Uterus (tissue), 4 donors: ENCODE data around the gene NRXN2. TPM values are rescaled to one million over a fixed set of nuclear protein-coding genes. Genes with fewer than 3 reads are reported as not detected.
"Not testable (repeated sequence)": the region's sequence is repeated elsewhere in the genome, so short reads cannot be mapped to it uniquely, and the experiment has no call there.

Source experiments
- DNase-seq, 2 donors: peaks; one replicate each; pipeline ENCODE4 v3.0.0-alpha.2; 2019 to 2020
- H3K27ac ChIP-seq, 2 donors: fragments of 200-600 bp; sonication (generic); 1 replicate in 1 of 2; 2 replicates in 1 of 2; pipeline ENCODE4 v1.5.1; 2016 to 2018
- H3K27me3 ChIP-seq, 2 donors: fragments of 200-600 bp; sonication (generic); one replicate each; pipeline ENCODE4 v1.5.1; 2018 to 2019; ENCODE audit warnings: control low read depth in 1 of 2
- H3K36me3 ChIP-seq, 2 donors: fragments of 200-600 bp; sonication (generic); one replicate each; pipeline ENCODE4 v1.5.1; 2019; ENCODE audit warnings: control low read depth in 1 of 2
- H3K4me1 ChIP-seq, 2 donors: fragments of 200-600 bp; sonication (generic); one replicate each; pipeline ENCODE4 v1.5.1; 2018 to 2019; ENCODE audit warnings: control low read depth in 1 of 2
- H3K4me3 ChIP-seq, 2 donors: fragments of 200-600 bp; sonication (generic); 1 replicate in 1 of 2; 2 replicates in 1 of 2; pipeline ENCODE4 v1.5.1; 2018 to 2019; ENCODE audit warnings: mild to moderate bottlenecking in 1 of 2
- H3K9me3 ChIP-seq, 2 donors: fragments of 200-600 bp; sonication (generic); one replicate each; pipeline ENCODE4 v1.5.1; 2019; ENCODE audit warnings: control low read depth in 1 of 2
- POLR2A ChIP-seq, 2 donors: fragments of 450-650 bp; IDR thresholded peaks; one replicate each; pipeline ENCODE4 v1.6.1; 2016; ENCODE audit warnings: antibody characterized with exemption in 2 of 2, mild to moderate bottlenecking in 1 of 2, moderate library complexity in 1 of 2
- intact Hi-C: fragments of 100-400 bp; cut with DNase I; formaldehyde crosslinking; loops from one replicate; pipeline ENCODE4 v1.15.1; 2023; ENCODE audit warnings: low total_unique reads
- total RNA-seq, 4 donors: library from RNA; depleted of rRNA in 3 of 4; stranded (reverse); fragments of >200 nt in 3 of 4; gene quantifications; one replicate each; pipeline versions ENCODE4 v1.1.0 to v1.2.4, GENCODE V29; 2014 to 2023
- TF ChIP-seq, protein P1 (sequence below), 4 experiments: fragments of 200-600 bp in 2 of 4; fragments of 450-650 bp in 2 of 4; sonication (generic) in 2 of 4; IDR thresholded peaks; one replicate each; pipeline ENCODE4 v1.5.1; 2016 to 2019; ENCODE audit warnings: antibody characterized with exemption in 4 of 4, mild to moderate bottlenecking in 2 of 4, moderate library complexity in 1 of 4
- donor health status: DM: yes; HTN: yes; CAD: no.

NRXN2 gene
- total RNA-seq, 4 donors from 2014 or later: 0.88 to 48.4 (median 12.6) TPM

DNA sequence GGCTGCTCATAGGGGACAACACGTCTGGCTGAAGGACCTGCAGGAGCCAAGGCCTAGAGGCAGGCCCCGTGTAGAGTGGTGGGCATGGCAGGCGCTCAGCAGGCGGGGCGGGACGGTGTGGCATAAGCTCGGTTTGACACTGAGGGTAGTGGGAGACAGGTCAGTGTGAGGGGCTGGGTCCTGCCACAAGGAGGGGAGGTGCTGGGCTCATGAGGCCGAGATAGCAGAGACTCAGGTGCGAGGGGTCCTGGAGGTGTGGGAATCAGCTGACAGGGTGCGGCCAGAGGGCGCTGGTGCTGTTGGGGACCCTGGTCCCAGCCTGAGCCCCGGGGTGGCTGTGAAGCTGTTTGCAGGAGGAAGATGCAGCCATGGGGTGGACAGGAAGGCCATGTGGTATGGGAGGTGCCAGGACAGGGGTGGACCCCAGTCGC is 125.3 kb downstream of the NRXN2 start:
- Histone ChIP-seq H3K4me3 (no peak overlapping the region), H3K27me3 (no peaks in the 10 kb centered on the region), H3K36me3 (no peaks in the 10 kb centered on the region), H3K9me3 (no peaks in the 10 kb centered on the region), H3K4me1 (no peaks in the 10 kb centered on the region), H3K27ac (no peak overlapping the region)
- intact Hi-C loops: no loop called here
- TF ChIP-seq, protein P1, sequence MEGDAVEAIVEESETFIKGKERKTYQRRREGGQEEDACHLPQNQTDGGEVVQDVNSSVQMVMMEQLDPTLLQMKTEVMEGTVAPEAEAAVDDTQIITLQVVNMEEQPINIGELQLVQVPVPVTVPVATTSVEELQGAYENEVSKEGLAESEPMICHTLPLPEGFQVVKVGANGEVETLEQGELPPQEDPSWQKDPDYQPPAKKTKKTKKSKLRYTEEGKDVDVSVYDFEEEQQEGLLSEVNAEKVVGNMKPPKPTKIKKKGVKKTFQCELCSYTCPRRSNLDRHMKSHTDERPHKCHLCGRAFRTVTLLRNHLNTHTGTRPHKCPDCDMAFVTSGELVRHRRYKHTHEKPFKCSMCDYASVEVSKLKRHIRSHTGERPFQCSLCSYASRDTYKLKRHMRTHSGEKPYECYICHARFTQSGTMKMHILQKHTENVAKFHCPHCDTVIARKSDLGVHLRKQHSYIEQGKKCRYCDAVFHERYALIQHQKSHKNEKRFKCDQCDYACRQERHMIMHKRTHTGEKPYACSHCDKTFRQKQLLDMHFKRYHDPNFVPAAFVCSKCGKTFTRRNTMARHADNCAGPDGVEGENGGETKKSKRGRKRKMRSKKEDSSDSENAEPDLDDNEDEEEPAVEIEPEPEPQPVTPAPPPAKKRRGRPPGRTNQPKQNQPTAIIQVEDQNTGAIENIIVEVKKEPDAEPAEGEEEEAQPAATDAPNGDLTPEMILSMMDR (IDR thresholded peaks at IDR 0.05): no peak
- no peak for TF ChIP-seq POLR2A (IDR thresholded peaks at IDR 0.05)
- no peak for DNase-seq

DNA sequence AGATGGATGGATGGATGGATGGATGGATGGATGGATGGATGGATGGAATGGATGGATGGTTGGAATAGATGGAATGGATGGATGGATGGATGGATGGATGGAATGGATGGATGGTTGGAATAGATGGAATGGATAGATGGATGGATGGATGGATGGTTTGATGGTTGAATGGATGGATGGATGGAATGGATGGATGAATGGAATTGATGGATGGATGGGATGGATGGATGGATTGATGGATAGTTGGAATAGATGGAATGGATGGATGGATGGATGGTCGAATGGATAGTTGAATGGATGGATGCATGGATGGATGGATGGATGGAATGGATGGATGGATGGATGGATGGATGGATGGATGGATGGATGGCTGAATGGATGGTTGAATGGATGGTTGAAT is 127.1 kb downstream of the NRXN2 start:
- H3K27me3 ChIP-seq, H3K4me1 ChIP-seq, H3K36me3 ChIP-seq, H3K9me3 ChIP-seq, H3K4me3 ChIP-seq, intact Hi-C loops, DNase-seq, H3K27ac ChIP-seq: not testable (repeated sequence)

DNA sequence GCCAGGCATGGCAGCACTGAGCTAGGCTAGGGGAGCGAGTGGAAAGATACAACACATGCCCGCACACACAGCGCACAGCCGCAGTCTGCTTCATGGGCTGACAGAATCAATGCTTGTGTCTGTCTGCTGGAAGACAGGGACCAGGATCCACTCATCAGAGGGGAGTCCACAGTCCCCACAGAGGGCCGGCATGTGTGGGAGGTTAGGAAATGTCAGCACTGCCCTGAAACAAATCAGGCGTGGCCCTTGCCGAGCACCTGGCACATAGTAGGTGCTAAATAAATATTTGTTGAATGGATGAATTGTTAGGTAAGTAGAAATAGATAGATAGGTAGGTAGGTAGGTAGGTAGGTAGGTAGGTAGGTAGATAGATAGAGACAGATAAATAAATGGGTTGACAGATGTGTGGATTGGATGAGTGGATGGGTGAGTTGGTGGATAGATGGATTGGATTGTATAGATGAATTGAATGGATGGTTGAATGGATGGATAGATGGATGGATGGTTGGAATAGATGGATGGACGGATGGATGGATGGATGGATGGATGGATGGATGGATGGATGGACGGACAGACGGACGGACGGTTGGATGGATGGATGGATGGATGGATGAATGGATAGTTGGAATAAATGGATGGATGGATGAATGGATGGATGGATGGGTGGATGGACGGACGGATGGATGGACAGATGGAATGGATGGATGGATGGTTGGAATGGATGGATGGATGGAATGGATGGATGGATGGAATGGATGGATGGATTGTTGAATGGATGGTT is 128.6 kb downstream of the NRXN2 start:
- no peaks in the 10 kb centered on the region for H3K27me3 ChIP-seq
- no peak for TF ChIP-seq POLR2A (IDR thresholded peaks at IDR 0.05)
- TF ChIP-seq, protein P1 (IDR thresholded peaks at IDR 0.05): no peak
- no peaks in the 10 kb centered on the region for H3K4me1 ChIP-seq
- intact Hi-C loops: no loop called here
- H3K4me3 ChIP-seq: no peak overlapping the region
- no peak overlapping the region for H3K27ac ChIP-seq
- H3K36me3 ChIP-seq: no peaks in the 10 kb centered on the region
- H3K9me3 ChIP-seq: no peaks in the 10 kb centered on the region
- DNase-seq: no peak

DNA sequence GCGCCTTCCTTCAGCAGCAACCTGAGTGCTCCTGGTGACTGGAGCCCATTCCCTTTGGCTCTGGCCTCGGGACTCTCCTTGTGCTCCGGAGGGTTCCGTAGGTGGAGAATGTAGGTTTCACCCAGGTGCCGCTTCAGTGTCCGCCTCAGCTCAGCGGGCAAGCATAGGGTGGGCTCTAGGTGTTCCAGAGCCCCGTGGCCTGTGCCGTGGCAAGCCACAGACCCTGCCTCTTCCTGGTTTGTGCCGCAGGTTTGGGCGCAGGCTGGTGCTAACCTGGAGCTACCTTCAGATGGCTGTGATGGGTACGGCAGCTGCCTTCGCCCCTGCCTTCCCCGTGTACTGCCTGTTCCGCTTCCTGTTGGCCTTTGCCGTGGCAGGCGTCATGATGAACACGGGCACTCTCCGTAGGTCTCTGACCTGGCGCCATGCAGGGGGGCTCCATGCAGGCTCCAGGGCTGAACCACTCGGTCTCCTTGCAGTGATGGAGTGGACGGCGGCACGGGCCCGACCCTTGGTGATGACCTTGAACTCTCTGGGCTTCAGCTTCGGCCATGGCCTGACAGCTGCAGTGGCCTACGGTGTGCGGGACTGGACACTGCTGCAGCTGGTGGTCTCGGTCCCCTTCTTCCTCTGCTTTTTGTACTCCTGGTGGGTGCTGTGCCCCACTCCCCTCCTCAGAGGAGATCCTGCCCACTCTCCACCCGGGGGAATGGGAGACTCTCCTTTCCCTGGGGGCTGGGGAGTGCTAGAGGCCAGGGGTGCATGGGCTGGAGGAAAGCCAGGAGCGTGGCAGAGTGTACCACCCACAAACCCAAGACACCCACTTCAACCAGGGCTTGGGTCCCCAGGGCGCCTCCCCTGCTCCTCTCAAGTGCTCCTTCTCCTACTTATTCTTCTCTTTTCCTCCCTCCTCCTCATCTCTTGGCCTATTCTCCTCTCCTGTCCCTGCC is 129.6 kb downstream of the NRXN2 start:
- no peak overlapping the region for H3K4me3 ChIP-seq
- H3K36me3 ChIP-seq: no peaks in the 10 kb centered on the region
- H3K27ac ChIP-seq: no peak overlapping the region
- TF ChIP-seq, protein P1 (IDR thresholded peaks at IDR 0.05): no peak
- TF ChIP-seq POLR2A (IDR thresholded peaks at IDR 0.05): no peak
- no peaks in the 10 kb centered on the region for H3K27me3 ChIP-seq
- H3K4me1 ChIP-seq: no peaks in the 10 kb centered on the region
- no peaks in the 10 kb centered on the region for H3K9me3 ChIP-seq
- no peak for DNase-seq
- intact Hi-C loops: no loop called here

DNA sequence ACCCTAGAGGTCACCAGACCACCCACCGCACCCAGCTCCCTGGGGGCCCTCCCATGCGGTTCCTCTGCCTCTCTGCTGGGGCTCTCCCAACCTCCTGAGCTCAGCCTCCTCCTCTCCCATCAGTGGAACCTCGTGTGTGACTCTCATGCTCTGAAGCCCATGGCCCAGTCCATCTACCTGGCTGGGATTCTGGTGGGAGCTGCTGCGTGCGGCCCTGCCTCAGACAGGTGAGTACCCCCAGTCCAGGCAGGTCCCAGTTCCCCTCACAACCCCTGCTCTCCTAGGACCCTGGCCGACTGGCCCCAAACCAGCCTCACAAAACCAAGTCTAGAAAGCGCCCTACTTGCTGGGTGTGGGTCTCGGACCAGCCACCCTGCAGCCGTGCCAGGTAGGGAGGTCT is 130.3 kb downstream of the NRXN2 start:
- intact Hi-C loops: no loop called here
- Histone ChIP-seq H3K27me3 (no peaks in the 10 kb centered on the region), H3K36me3 (no peaks in the 10 kb centered on the region), H3K27ac (no peak overlapping the region), H3K4me1 (no peaks in the 10 kb centered on the region), H3K9me3 (no peaks in the 10 kb centered on the region), H3K4me3 (no peak overlapping the region)
- TF ChIP-seq POLR2A (IDR thresholded peaks at IDR 0.05): no peak
- TF ChIP-seq, protein P1 (IDR thresholded peaks at IDR 0.05): no peak
- DNase-seq: no peak
